SHP77 treated with DMSO at 0.1 percent for 48 hours (cell line): ENCODE measurements around the gene ATP8B4.

Experiments used
- DNase-seq: peaks from one replicate; lab custom pipeline; 2025; lab: John Stamatoyannopoulos, UW

The ATP8B4 gene

GRCh38 chr15:49813625-49814024, 305.4 kb downstream of the ATP8B4 start:
- no peak for DNase-seq

- no peak for DNase-seq
These were observed 308.3 kb downstream of the ATP8B4 start for GRCh38 chr15:49810720-49811119.

GRCh38 chr15:49809894-49810609, 309.0 kb downstream of the ATP8B4 start:
- no peak for DNase-seq

GRCh38 chr15:49808341-49808740, 310.7 kb downstream of the ATP8B4 start:
- no peak for DNase-seq
